ENCODE measurements around the gene KIF2C.
"Not testable (repeated sequence)": the region's sequence is repeated elsewhere in the genome, so short reads cannot be mapped to it uniquely, and the experiment has no call there.

The KIF2C gene

DNA sequence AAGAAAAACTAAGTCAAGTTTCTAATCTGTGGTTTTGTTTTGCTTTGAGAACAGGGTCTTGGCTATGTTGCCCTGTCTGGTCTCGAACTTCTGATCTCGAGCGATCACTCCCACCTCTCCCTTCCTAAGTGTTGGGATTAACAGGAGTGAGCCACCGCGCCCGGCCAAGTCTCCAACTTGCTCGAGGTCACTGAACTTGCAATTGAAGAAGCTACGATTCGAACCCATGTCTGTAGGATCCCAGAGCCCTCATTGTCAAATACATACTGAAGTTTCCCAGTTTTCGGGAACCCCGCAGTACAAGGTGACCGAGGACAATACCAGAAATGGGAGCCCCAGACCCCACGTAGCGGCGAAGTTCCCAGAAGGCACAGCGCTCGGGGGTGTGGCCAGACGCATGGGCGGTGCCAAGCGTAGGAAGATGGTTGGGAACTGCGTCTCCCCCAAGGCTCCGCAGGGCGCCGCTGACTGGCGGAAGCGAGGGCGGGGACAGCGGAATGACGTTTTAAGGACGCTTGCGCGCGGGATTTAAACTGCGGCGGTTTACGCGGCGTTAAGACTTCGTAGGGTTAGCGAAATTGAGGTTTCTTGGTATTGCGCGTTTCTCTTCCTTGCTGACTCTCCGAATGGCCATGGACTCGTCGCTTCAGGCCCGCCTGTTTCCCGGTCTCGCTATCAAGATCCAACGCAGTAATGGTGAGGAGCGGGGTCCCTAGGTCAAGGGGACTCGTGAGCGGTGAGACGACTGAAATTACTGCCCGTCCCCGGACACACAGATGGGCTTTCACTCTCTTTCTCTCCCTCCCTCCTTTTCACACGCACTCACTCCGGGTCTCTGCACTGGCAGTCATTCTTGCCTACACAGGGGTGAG lies at the start of gene KIF2C:
Gene KIF2C (plus strand): TSS at position 531 of the 872 bp plus-strand sequence. CDS start 96 bp downstream, at position 627.
- peak; percentile 96 for DNase-seq

DNA sequence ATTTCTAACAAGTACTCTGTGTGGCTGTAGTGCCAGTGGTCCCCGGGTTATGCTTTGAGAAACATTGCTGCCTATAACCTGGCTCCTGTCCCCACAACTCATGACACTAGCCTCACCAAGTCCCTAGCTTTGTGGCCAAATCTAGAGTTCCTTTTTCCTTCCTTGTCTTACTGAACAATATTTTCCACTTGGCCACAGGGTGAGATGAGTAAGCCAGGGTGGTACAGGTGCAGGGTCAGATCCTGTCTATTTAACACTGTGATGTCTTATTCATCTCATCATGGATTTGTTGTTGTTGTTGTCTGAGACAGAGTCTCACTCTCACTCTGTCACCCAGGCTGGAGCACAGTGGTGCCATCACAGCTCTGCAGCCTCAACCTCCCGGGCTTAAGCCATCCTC lies 46.5 kb upstream of the KIF2C start:
- DNase-seq: no peak

GRCh38 chr1:44693900-44694299 lies 45.7 kb upstream of the KIF2C start:
- no peak for DNase-seq

GRCh38 chr1:44694863-44695478 lies 44.7 kb upstream of the KIF2C start:
- no peak for DNase-seq

DNA sequence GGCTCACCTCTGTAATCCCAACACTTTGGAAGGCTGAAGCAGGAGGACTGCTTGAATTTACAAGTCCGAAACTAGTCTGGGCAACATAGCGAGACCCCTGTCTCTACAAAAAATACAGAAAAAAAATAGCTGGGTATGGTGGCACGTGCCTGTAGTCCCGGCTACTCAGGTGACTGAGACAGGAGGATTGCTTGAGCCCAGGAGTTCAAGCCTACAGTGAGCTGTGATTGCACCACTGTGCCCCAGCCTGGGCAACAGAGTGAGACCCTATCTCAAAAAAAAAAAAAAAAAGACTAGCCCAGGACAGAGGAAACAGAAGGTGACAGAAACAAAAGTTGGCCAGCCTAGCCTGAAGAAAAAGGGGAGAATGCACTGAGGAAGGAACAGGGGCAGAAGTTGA lies 44.0 kb upstream of the KIF2C start:
- DNase-seq: no peak

DNA sequence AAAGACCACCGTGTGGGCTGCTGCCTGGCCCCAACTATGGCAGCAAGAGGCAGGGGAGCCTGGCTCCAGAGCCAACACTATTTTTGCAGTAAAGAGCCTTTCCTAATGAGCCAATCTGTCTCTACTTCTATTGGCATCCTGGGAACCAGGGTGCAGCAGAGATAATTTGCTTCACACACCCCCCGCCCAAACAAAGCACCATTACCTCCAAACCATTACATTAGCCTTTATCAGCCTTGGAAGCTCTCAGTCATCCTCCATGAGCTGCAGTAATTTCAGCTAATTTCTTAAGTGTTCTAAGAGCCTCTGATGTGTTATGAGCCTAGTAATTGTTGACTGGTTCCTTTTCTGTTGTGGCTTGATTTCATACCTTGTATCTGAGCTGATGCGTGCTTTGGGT lies 43.5 kb upstream of the KIF2C start:
- DNase-seq: no peak

GRCh38 chr1:44696789-44697345 lies 42.8 kb upstream of the KIF2C start:
- no peak for DNase-seq

DNA sequence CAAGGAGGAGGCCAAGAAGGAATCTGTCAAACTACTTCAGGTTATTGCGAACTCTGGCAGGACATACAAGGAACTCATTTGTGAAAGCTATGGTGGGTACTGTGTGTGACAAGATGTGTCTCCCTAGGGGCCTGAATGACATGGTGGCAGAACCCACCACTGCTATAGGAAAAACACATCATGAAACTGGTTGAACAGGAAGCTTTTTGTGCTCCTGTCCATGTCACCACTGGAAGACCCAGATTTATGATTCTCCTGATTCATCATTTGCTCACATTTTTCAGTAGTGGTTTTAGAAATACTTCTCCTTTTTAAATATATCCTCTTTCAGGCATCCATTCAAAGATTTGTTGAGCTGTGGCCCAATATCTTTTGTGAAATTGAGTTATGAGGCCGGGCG lies 41.5 kb upstream of the KIF2C start:
- DNase-seq: no peak

DNA sequence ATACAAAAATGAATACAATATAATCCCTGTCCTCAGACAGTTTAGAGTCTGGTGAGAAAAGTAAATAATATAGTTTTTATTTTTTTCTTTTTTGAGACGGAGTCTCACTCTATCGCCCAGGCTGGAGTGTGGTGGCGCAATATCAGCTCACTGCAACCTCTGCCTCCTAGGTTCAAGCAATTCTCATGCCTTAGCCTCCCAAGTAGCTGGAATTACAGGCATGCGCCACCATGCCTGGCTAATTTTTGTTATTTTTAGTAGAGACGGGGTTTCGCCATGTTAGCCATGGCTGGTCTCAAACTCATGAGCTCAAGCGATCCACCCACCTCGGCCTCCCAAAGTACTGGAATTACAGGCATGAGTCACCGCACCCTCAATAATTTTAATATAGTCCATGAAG lies 40.3 kb upstream of the KIF2C start:
- DNase-seq: not testable (repeated sequence)

GRCh38 chr1:44700573-44700972 lies 39.1 kb upstream of the KIF2C start:
- DNase-seq: no peak

DNA sequence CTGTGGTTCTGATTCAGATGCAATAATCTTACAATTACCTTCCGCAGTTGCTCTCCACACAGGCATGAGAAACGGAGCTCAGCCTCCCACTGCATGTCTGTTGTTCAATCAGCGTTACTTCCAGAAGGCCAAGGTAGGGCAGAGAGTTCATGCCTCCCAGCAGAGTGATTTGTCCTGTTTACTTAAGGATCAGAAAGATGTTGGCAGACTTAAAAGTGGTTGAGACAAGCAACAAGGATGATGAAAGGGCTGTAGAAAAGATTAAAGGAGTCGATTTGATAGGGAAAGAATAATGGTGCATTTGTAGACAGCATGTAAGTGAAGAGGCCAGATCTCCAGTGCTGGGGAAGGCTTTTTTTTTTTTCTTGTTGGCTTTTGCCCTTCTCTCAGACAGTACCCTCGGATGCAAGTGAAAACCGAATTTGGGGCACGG lies 38.5 kb upstream of the KIF2C start:
- no peak for DNase-seq

GRCh38 chr1:44705470-44705869 lies 34.2 kb upstream of the KIF2C start:
- no peak for DNase-seq

DNA sequence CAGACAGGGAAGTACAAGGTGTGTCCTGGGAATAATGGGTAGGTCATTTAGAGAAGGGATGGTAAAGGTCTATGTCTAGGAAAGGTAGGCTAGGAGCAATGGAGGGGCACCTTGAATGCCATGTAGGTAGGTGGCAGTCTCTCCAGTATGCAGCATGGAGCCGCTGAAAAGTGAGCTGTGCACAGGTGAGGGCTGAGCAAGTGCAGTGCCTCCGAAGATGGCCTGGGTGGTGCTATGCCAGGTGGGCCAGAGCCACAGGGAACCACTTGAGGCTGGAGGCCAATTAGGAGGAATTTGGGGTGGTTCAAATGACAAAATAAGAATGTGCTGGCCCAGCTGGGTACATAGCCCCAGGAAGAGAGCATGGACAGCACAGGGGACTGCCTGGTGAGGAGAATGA lies 33.7 kb upstream of the KIF2C start:
- no peak for DNase-seq

- DNase-seq: no peak
Observed at GRCh38 chr1:44707112-44707881, 32.3 kb upstream of the KIF2C start.

- DNase-seq: peak; percentile 24
Observed at GRCh38 chr1:44707959-44708831, 31.4 kb upstream of the KIF2C start.

DNA sequence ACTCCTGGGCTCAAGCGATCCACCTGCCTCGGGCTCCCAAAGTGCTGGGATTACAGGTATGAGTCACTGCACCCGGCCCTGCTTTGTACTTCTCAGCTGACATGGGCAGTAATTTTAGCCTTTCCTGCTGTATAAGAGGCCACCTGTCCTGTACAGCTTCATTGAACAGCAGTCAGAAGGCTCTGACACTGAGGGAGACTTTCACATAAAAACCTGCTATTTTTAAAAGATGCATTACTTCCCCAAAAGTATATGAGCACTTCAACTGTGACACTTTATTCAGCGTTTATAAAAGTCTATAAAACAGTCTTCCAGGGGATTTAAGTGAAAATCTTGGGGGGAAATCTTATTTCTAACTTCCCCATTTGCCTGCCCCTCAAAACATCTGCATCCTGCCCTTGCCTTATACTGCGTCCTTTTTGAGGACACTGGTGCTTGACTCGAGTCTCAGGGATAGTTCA lies 26.3 kb upstream of the KIF2C start:
- no peak for DNase-seq

DNA sequence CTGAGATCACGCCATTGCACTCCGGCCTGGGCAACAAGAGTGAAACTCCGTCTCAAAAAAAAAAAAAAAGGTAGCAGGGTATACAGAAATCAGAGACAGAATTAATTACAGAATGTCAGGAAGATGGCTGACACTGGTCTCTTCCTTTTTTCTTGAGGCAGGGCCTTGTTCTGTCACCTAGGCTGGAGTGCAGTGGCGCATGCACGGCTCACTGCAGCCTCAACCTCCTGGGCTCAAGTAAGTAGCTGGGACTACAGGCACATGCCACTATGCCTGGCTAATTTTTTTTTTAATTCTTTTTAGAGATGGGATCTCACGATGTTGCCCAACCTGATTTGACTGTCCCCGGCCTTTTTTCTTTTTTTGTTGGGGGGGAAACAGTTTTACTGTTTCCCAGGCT lies 25.1 kb upstream of the KIF2C start:
- no peak for DNase-seq

DNA sequence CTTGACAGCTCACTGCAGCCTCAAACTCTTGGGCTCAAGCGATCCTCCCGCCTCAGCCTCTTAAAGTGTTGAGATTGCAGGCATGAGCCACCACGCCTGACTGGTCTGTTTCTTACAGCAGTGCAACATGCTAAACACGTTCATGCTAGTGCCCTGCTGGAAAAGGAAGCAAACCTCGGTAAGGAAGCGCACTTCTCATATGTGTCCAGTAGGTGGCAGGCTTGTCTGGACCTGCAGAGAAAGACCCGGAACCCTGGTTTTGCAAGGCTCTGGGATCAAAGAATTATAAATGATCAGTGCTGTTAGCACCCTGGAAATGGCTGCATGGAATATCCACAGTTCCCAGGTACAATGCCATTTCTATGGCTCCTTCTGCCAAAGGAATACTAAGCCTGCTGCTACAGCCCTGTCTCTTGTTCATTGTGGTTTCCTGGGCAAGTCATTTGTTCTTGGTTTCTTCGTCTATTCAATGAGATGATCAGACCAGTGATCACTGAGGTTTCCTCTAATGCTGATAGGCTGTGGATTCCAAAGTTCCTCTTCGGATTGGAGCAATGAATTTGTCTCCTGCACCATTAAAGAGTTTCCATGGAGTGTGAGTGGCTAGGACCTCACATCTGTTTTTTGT lies 24.6 kb upstream of the KIF2C start:
- DNase-seq: peak; percentile 7

GRCh38 chr1:44717156-44717555 lies 22.5 kb upstream of the KIF2C start:
- DNase-seq: no peak

DNA sequence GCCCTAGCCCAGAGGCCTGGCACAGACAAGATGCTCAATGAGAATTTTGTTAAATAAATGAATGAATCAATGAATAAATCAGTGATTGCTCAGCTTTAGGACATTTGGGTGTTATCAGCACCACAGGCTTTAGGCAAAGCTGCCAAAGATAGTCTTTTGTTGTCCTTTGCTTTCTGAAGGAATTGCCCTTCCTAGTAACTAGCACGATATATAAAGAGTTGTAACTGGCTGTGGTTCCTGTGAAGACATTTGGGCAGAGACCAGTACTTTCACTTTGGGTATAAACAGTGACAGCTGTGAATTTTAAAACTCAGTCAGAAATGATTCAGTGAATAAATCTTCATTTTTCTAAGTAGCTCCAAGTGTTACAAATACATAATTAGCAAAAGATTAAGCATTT lies 22.0 kb upstream of the KIF2C start:
- no peak for DNase-seq

DNA sequence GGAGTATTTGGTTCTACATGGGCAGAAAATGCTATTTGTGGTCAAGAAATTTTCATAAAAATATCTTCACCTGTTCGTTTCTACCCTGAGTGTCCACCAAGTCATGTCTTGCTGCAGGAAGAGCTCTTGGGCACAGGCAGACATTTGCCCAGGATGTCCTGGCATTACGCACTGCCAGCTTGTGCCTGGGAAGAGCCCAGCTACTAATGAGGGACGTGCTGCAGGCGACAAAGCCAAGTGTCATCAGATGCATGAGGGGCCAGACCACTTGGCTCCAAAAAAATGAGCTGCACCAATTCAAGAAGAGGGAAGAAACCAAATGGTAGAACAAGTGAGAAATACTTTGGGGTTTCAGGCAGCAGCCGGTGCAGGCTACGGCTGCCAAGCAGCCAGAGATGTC lies 21.5 kb upstream of the KIF2C start:
- no peak for DNase-seq

DNA sequence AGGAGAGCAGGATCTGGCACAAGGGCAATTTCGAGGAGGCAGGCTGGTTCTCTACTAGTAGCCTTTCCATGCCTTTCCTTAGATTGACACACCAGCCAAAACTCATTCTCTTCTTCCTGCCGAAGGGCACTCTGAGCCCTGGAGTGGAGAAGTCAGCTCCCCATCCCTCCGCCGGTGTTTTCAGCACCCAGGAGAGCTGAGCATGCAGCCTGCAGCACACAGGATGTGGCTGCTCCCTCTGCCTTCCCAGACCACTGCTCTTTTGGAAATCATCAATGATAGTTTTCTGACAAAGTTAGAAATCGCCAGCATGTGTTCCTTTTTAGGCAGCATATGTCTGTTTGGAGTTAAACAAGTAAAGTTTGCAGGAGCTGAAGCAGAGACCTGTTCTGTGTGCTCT lies 20.3 kb upstream of the KIF2C start:
- DNase-seq: no peak
